GM18951 (cell line): ENCODE measurements around the gene COG1.

Experiments
- POLR2A ChIP-seq: IDR thresholded peaks from 4 replicates; pipeline ENCODE4 v1.6.1; 2011; ENCODE audit warnings: mild to moderate bottlenecking; ENCODE audit not compliant: insufficient read length, insufficient read depth; ENCODE audit errors: extremely low read depth
- in situ Hi-C: fragments of 300-500 bp; cut with MboI; formaldehyde crosslinking; loops from one replicate; pipeline ENCODE4 v1.12.0; 2022; ENCODE audit warnings: low sequenced_read_pairs, mixed read lengths, inconsistent platforms; ENCODE audit not compliant: unreplicated experiment

COG1 gene

GRCh38 chr17:73158133-73158532, 34.7 kb upstream of the COG1 start:
- TF ChIP-seq POLR2A, result no peak
- in situ Hi-C loops, result no loop called here

GRCh38 chr17:73160980-73161630, 31.8 kb upstream of the COG1 start:
- no peak for TF ChIP-seq POLR2A
- in situ Hi-C loops, result no loop called here

- in situ Hi-C loops, result no loop called here
- TF ChIP-seq POLR2A, result no peak
Measured at GRCh38 chr17:73163043-73163442, 29.8 kb upstream of the COG1 start.

- no peak for TF ChIP-seq POLR2A
- in situ Hi-C loops, result no loop called here
Measured at GRCh38 chr17:73165616-73166404, 27.0 kb upstream of the COG1 start.

GRCh38 chr17:73166731-73167581, 25.9 kb upstream of the COG1 start:
- in situ Hi-C loops, result no loop called here
- no peak for TF ChIP-seq POLR2A

- in situ Hi-C loops, result no loop called here
Measured at GRCh38 chr17:73168667-73169066, 24.2 kb upstream of the COG1 start.

GRCh38 chr17:73170324-73170723, 22.5 kb upstream of the COG1 start:
- TF ChIP-seq POLR2A, result no peak
- in situ Hi-C loops, result no loop called here

More at GRCh38 chr17:73168667-73169066, 24.2 kb upstream of the COG1 start:
- TF ChIP-seq POLR2A, result no peak

GRCh38 chr17:73172252-73172651, 20.6 kb upstream of the COG1 start:
- in situ Hi-C loops, result no loop called here
- TF ChIP-seq POLR2A, result no peak

- TF ChIP-seq POLR2A, result no peak
- in situ Hi-C loops, result no loop called here
Measured at GRCh38 chr17:73174126-73174525, 18.7 kb upstream of the COG1 start.

GRCh38 chr17:73175962-73176565, 16.8 kb upstream of the COG1 start:
- in situ Hi-C loops, result loop anchor here (25.0 kb wide), 1 partner anchor 439 kb away; no protein-coding TSS in a partner anchor
- TF ChIP-seq POLR2A, result no peak

- in situ Hi-C loops, result loop anchor here (25.0 kb wide), 1 partner anchor 442 kb away; no protein-coding TSS in a partner anchor
- TF ChIP-seq POLR2A, result no peak
Measured at GRCh38 chr17:73179387-73179786, 13.5 kb upstream of the COG1 start.

- in situ Hi-C loops, result loop anchor here (25.0 kb wide), 1 partner anchor 443 kb away; no protein-coding TSS in a partner anchor
- no peak for TF ChIP-seq POLR2A
Measured at GRCh38 chr17:73179878-73180277, 13.0 kb upstream of the COG1 start.
